Measurements from ENCODE around the gene RNF123. TPM values are rescaled to one million over a fixed set of nuclear protein-coding genes. Genes with fewer than 3 reads are reported as not detected.
A peak's percentile ranks its signal among the peaks of the same experiment; 100 is the strongest.

The RNF123 gene
- total and polyA plus RNA-seq, 10 of the 15 experiments (the other 5 are each of a cell fraction or from before 2014, with no cell fraction given): 4.2 to 31.5 (median 17.6) TPM

- no peak for TF ChIP-seq ZBTB11 (CRISPR knock-in tag; IDR thresholded peaks at IDR 0.05)
- TF ChIP-seq NFYA (IDR thresholded peaks at IDR 0.05; ENCODE audit: borderline replicate concordance, low read depth, low read length): no peak
- no peak for TF ChIP-seq RB1 (IDR thresholded peaks at IDR 0.05; ENCODE audit: borderline replicate concordance)
These were observed 35.2 kb downstream of the RNF123 start (continued) for GRCh38 chr3:49724586-49724985.

- ChIA-PET POLR2A (no interaction called here), CTCF (no interaction called here), RAD21 (ENCODE audit: unreplicated experiment) (no interaction called here), SMC1A (ENCODE audit: uncharacterized antibody, unreplicated experiment) (interaction anchor here (0.8 to 1.0 kb wide), 2 partner anchors 22 to 179 kb away, joined by 3 read pairs; no protein-coding TSS in a partner anchor)
- peaks cover 3 to 17% of the 10 kb centered on the region in 2 experiments for H3K36me3 ChIP-seq (ENCODE audit: control insufficient read depth in 2 of 2, insufficient read depth in 2 of 2, low read length in 1 of 2)
- no peak for ATAC-seq
- in situ Hi-C loops (cut with MboI) (no loop called here), intact Hi-C loops (cut with micrococcal nuclease; ENCODE audit: unreplicated experiment) (no loop called here)
- no peak overlapping the region for H3K4me2 ChIP-seq (ENCODE audit: control insufficient read depth, insufficient read depth)
- BruUV-seq (replicated peaks): no TSS peak
- no peaks in the 10 kb centered on the region for H3K27me3 ChIP-seq (replicated peaks in 1 of 2; ENCODE audit: control insufficient read depth in 2 of 2, insufficient read depth in 2 of 2, low read length in 1 of 2)
- H4K20me1 ChIP-seq (ENCODE audit: control insufficient read depth, insufficient read depth): no peaks in the 10 kb centered on the region
- peaks cover 15% of the 10 kb centered on the region for H3K4me1 ChIP-seq (ENCODE audit: control insufficient read depth, insufficient read depth, low read length)
- 81% methylated on average over 11 of the region's 11 CpGs for WGBS (ENCODE audit: insufficient coverage, insufficient replicate concordance, low lambda C conversion rate, missing lambda C conversion rate)
- H3K79me2 ChIP-seq (ENCODE audit: control insufficient read depth, insufficient read depth, low read length): peaks cover 20% of the 10 kb centered on the region
- H3K27ac ChIP-seq (ENCODE audit: control insufficient read depth, insufficient read depth): peak overlapping the region; percentile 46; the same call in 1 of the 2 replicates
- H2AFZ ChIP-seq (ENCODE audit: control insufficient read depth, low read depth, low read length): no peak overlapping the region
- H3K9me3 ChIP-seq (replicated peaks; ENCODE audit: control insufficient read depth, insufficient read depth, low read length): no peaks in the 10 kb centered on the region
- no peak overlapping the region for H3K9ac ChIP-seq (ENCODE audit: control insufficient read depth, insufficient read depth, low read length)
- DNase-seq (ENCODE audit: low read depth, low spot score): no peak
- no peak for FAIRE-seq
- no peak overlapping the region for H3K4me3 ChIP-seq
- no peak for TF ChIP-seq GABPA (IDR thresholded peaks at IDR 0.05; ENCODE audit: low read depth)
- no peak for TF ChIP-seq IRF5 (IDR thresholded peaks at IDR 0.05; ENCODE audit: borderline replicate concordance)
- no peak for TF ChIP-seq POU2F2 (IDR thresholded peaks at IDR 0.05; ENCODE audit: borderline replicate concordance, low read depth, low read length)
- TF ChIP-seq SUZ12 (IDR thresholded peaks at IDR 0.05; ENCODE audit: unreplicated experiment): no peak
- TF ChIP-seq MLLT1 (IDR thresholded peaks at IDR 0.05): no peak
- no peak for TF ChIP-seq YY1 (IDR thresholded peaks at IDR 0.05; ENCODE audit: low read depth, low read length)
- no peak for TF ChIP-seq RELB (IDR thresholded peaks at IDR 0.05; ENCODE audit: low read depth)
- no peak for TF ChIP-seq CBX3 (IDR thresholded peaks at IDR 0.05; ENCODE audit: borderline replicate concordance, low read depth)
- TF ChIP-seq RFX5 (IDR thresholded peaks at IDR 0.05; ENCODE audit: low read depth, low read length): no peak
- TF ChIP-seq MTA3 (IDR thresholded peaks at IDR 0.05; ENCODE audit: borderline replicate concordance, low read length): no peak
- no peak for TF ChIP-seq BRCA1 (IDR thresholded peaks at IDR 0.05; ENCODE audit: low read depth, low read length)
- TF ChIP-seq JUNB (IDR thresholded peaks at IDR 0.05): no peak
These were observed 36.7 kb downstream of the RNF123 start for GRCh38 chr3:49725906-49726681.
